Tibial nerve (tissue), 3 donors: ENCODE data around the gene MRI1.

Source experiments
- POLR2A ChIP-seq, 2 donors: fragments of 450-650 bp; IDR thresholded peaks; one replicate each; pipeline ENCODE4 v1.6.1; 2017; ENCODE audit warnings: antibody characterized with exemption in 2 of 2, mild to moderate bottlenecking in 2 of 2, moderate library complexity in 2 of 2
- TF ChIP-seq, protein P1 (sequence below), 5 experiments: fragments of 200-600 bp in 3 of 5; fragments of 450-650 bp in 2 of 5; sonication (generic) in 3 of 5; IDR thresholded peaks; one replicate each; pipeline ENCODE4 v1.5.1; 2016 to 2019; ENCODE audit warnings: antibody characterized with exemption in 5 of 5, mild to moderate bottlenecking in 3 of 5, moderate library complexity in 2 of 5

DNA sequence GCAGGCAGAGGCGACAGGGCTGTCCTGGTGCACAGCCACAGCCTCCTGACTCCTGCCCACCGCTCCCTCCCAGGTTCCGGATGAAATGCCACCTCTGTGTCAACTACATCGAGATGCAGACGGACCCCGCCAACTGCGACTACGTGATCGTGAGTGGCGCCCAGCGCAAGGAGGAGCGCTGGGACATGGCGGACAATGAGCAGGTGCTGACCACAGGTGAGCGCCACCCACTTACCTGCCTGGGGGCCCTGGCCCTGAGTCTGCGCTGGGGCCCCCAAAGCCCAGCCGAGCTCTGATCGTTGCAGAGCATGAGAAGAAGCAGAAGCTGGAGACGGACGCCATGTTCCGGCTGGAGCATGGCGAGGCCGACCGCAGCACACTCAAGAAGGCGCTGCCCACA, 5.5 kb upstream of the MRI1 start:
- TF ChIP-seq POLR2A (IDR thresholded peaks at IDR 0.05): no peak
- TF ChIP-seq, protein P1, sequence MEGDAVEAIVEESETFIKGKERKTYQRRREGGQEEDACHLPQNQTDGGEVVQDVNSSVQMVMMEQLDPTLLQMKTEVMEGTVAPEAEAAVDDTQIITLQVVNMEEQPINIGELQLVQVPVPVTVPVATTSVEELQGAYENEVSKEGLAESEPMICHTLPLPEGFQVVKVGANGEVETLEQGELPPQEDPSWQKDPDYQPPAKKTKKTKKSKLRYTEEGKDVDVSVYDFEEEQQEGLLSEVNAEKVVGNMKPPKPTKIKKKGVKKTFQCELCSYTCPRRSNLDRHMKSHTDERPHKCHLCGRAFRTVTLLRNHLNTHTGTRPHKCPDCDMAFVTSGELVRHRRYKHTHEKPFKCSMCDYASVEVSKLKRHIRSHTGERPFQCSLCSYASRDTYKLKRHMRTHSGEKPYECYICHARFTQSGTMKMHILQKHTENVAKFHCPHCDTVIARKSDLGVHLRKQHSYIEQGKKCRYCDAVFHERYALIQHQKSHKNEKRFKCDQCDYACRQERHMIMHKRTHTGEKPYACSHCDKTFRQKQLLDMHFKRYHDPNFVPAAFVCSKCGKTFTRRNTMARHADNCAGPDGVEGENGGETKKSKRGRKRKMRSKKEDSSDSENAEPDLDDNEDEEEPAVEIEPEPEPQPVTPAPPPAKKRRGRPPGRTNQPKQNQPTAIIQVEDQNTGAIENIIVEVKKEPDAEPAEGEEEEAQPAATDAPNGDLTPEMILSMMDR (IDR thresholded peaks at IDR 0.05): no peak
